Endothelial cell of hepatic sinusoid (primary cell): ENCODE data around the gene BTBD19.
"Not testable (repeated sequence)": the region's sequence is repeated elsewhere in the genome, so short reads cannot be mapped to it uniquely, and the experiment has no call there.

Experiments used
- in situ Hi-C: cut with HindIII; loops from 2 replicates; pipeline ENCODE4 v1.10.0; 2017; ENCODE audit warnings: low sequenced_read_pairs

BTBD19 gene

GRCh38 chr1:44786841-44787426, 21.4 kb upstream of the BTBD19 start:
- in situ Hi-C loops, result no loop called here

- in situ Hi-C loops, result no loop called here
Observed at GRCh38 chr1:44787506-44787905, 20.8 kb upstream of the BTBD19 start.

- in situ Hi-C loops, result no loop called here
Observed at GRCh38 chr1:44788120-44788860, 20.0 kb upstream of the BTBD19 start, which contains the start of gene BEST4. BEST4 (minus strand) TSS chr1:44788170; CDS start chr1:44787705, 465 bp downstream.

- in situ Hi-C loops, result no loop called here
Observed at GRCh38 chr1:44790968-44791801, 17.1 kb upstream of the BTBD19 start.

GRCh38 chr1:44792736-44793502, 15.4 kb upstream of the BTBD19 start:
- in situ Hi-C loops, result no loop called here

GRCh38 chr1:44797886-44798285, 10.4 kb upstream of the BTBD19 start:
- in situ Hi-C loops, result not testable (repeated sequence)

DNA sequence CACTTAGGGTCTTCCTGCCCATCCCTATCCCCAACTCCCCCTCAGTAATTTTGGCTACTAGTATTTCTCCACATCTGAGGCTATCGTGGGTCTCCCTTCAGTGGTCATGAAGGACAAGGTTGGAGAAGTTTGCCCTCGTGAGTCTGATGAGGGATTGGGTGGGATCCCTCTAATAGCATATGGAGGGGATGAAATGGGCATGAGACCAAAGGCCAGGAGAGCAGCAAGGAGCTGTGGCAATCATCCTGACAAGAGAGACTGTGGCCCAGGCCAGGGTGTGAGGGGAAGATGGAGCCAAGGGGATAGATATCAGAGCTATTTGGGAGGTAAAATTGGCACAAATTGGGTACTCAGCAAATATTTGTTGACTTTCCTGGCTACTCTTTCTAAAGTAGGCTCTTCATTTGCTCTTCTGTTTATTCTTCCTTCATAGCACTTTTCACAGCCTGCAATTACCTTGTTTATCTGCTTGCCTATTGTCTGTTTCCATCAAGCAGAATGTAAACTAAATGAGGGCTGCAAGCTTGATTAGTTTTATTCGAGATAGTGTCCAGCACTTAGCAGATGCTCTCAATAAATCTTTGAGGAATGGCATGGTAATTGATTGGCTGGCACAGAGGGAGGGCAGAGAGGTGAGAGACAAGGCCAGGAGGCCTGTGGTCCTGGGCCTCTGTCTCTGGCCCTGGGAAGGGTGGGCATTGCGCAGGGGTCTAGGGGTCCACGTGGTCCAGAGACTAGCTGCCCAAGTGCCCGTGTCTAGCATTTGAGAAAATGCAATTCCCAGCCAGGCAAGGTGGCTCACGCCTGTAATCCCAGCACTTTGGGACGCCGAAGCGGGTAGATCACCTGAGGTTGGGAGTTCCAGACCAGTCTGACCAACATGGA, 9.6 kb upstream of the BTBD19 start:
- in situ Hi-C loops, result no loop called here

DNA sequence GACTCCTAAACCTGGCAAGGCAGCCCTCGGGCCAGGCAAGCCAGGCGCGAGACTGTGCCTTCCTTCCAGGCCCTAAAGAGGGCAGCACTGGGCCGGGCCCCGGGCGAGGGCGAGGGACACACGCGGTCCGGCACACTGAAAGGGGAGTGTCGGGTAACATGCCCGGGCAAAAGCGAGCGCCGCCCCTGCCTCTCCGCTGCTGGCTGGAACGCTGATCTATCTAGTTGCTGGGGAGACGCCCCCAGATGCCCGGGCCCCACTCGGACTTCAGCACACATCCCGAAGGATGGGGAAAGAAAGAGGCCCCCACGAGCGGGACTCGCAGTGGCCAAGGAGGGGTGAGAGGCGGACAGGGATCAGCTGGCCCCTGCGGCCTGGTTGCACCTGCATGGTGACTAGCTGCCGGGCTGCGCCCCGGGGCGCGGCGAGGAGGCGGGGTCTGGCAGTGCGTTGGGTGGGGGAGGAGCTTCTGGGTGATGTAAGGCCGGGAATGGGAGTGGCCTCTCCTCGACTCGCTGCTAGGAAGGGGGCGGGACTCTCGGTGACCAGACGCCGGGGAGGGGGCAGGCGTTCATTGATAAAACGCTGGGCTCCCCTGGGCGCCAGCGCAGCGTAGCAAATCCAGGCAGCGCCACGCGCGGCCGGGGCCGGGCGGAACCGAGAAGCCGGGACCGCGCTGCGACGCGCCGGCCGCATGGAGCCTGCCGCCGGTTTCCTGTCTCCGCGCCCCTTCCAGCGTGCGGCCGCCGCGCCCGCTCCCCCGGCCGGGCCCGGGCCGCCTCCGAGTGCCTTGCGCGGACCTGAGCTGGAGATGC, 8.3 kb upstream of the BTBD19 start, which contains the start of gene PLK3:
PLK3 (plus strand) TSS at position 608 of the 815 bp plus-strand sequence; CDS start at position 695, 87 bp downstream.
- in situ Hi-C loops, result no loop called here

GRCh38 chr1:44801491-44802305, 6.6 kb upstream of the BTBD19 start:
- in situ Hi-C loops, result no loop called here

- in situ Hi-C loops, result no loop called here
Observed at GRCh38 chr1:44802306-44803061, 5.8 kb upstream of the BTBD19 start.

DNA sequence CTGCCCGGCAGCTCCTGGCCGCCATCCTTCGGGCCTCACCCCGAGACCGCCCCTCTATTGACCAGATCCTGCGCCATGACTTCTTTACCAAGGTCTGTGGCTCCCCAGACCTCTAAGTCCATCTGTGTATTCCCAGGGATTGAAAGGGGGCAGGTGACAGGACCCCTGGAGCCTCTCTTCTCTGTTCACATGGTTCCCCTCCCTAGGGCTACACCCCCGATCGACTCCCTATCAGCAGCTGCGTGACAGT, 5.3 kb upstream of the BTBD19 start:
- in situ Hi-C loops, result no loop called here

DNA sequence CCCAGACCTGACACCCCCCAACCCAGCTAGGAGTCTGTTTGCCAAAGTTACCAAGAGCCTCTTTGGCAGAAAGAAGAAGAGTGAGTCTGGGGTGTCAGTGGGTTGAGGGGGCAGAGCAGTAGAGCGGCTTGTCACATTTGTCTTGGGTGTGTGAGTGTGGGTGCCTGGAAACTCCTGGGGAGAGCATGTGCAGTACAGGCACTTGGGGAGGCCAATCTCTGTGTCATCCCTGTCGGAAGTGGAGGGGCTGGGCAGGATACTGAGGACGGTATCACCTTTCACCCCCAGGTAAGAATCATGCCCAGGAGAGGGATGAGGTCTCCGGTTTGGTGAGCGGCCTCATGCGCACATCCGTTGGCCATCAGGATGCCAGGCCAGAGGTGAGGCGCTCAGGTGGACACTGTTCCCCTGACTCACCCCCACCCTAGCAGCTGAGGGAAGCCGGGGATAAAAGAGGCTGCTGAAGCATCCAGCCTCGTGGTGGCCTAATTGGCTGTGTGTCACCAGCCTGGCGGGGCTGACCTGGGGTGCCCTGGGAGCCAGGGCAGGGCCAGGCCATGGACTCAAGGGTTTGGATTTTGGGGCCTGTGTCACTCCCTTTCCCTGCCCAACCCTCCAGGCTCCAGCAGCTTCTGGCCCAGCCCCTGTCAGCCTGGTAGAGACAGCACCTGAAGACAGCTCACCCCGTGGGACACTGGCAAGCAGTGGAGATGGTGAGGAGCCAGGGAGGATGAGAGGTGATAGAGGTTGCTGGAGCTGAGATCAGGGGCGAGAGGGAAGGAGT, 4.8 kb upstream of the BTBD19 start:
- in situ Hi-C loops, result no loop called here

- in situ Hi-C loops, result no loop called here
Observed at GRCh38 chr1:44805311-44806024, 2.9 kb upstream of the BTBD19 start.

- in situ Hi-C loops, result no loop called here
Observed at GRCh38 chr1:44806025-44806703, 2.2 kb upstream of the BTBD19 start.

GRCh38 chr1:44806704-44807363, 1.5 kb upstream of the BTBD19 start, which contains the start of gene DYNLT4:
DYNLT4 (minus strand) TSS chr1:44807351; CDS start chr1:44806668, 683 bp downstream.
- in situ Hi-C loops, result no loop called here
